ENCODE data around the gene EMC8. TPM values are rescaled to one million over a fixed set of nuclear protein-coding genes. Genes with fewer than 3 reads are reported as not detected.
A peak's percentile ranks its signal among the peaks of the same experiment; 100 is the strongest.

The EMC8 gene
- total and polyA plus RNA-seq, 4 donors = 12.0 to 12.4 (median 12.2) TPM

DNA sequence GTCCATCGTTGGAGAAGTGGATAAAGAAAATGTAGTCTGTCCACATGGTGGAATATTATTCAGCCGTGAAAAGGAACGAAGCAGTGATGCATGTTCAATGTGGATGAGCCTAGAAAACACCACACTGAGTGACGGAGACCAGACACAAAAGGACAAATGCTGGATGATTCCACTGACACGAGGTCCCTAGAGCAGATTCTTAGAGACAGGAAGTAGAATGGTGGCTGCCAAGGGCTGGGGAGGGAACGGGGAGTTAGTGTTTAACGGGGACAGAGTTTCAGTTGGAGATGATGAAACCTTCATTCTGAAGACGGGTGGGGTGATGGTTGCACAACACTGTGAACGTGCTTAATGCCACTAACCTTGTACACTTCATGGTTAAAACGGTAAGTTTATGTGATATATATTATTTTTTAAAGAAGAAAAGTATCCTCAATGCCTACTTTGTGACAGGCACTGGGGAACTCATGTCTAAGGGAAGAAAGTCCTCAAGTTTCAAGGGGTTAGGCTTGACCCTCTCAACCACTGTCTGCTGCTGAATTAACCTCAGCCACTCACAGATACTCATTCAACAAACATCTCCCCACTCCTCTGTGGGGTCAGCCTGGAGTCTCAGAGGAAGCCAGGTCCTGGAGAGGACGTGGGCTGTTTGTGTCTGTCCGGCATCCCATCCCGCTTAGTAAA is 66.0 kb downstream of the EMC8 start:
- no peaks in the 10 kb centered on the region for H3K36me3 ChIP-seq (ENCODE audit: control insufficient read depth in 4 of 4, insufficient read depth in 3 of 4, low read depth in 1 of 4, low read length in 3 of 4)
- DNase-seq (ENCODE audit: low spot score) = no peak
- no peaks in the 10 kb centered on the region for H3K4me1 ChIP-seq (ENCODE audit: control insufficient read depth in 4 of 4, insufficient read depth in 4 of 4, low read length in 3 of 4)
- WGBS = 58% methylated on average over 13 of the region's 13 CpGs
- no peaks in the 10 kb centered on the region for H3K27me3 ChIP-seq (ENCODE audit: control insufficient read depth in 4 of 4, insufficient read depth in 4 of 4, low read length in 3 of 4)
- no peak overlapping the region for H3K9ac ChIP-seq (ENCODE audit: low read depth in 1 of 2, low read length in 2 of 2)
- TF ChIP-seq FOXA1 (IDR thresholded peaks at IDR 0.05) (no peak), HNF4A (conservative IDR thresholded peaks at IDR 0.05) (peak in 1 of 2 donors; percentile 17), RXRA (IDR thresholded peaks at IDR 0.05) (peak in 1 of 2 donors; percentile 33)
- H3K27ac ChIP-seq (ENCODE audit: low read depth in 1 of 2, low read length in 2 of 2) = no peak overlapping the region
- no peak overlapping the region for H3K4me3 ChIP-seq (ENCODE audit: low read depth in 1 of 3, low read length in 3 of 3)
- no peaks in the 10 kb centered on the region for H3K9me3 ChIP-seq (ENCODE audit: control insufficient read depth in 4 of 4, low read length in 3 of 4)

DNA sequence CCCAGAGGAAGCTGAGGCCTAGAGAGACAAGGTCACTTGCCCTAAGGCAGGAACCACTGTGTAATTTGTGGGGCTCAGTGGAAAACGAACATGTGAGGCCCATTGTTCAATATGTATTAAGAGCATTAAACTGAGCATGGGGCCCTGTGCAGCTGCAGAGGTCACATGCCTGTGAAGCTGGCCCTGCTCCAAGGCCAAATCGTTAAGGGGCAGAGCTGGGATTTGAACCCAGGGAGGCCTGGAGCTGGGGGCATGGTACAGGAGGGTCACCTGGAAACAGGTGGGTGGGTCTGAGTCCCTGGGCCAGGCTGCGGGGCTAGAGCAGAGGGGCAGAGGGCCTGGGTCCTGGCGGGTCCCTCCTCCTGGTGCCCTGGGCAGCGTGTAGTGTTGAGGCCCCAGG is 68.2 kb downstream of the EMC8 start:
- Histone ChIP-seq H3K4me1 (ENCODE audit: control insufficient read depth in 4 of 4, insufficient read depth in 4 of 4, low read length in 3 of 4) (no peaks in the 10 kb centered on the region), H3K9me3 (ENCODE audit: control insufficient read depth in 4 of 4, low read length in 3 of 4) (no peaks in the 10 kb centered on the region), H3K27ac (ENCODE audit: low read depth in 1 of 2, low read length in 2 of 2) (no peak overlapping the region), H3K9ac (ENCODE audit: low read depth in 1 of 2, low read length in 2 of 2) (no peak overlapping the region), H3K4me3 (ENCODE audit: low read depth in 1 of 3, low read length in 3 of 3) (no peak overlapping the region), H3K27me3 (ENCODE audit: control insufficient read depth in 4 of 4, insufficient read depth in 4 of 4, low read length in 3 of 4) (no peaks in the 10 kb centered on the region), H3K36me3 (ENCODE audit: control insufficient read depth in 4 of 4, insufficient read depth in 3 of 4, low read depth in 1 of 4, low read length in 3 of 4) (no peaks in the 10 kb centered on the region)
- TF ChIP-seq NR2F2 (IDR thresholded peaks at IDR 0.05) (no peak), JUND (IDR thresholded peaks at IDR 0.05) (no peak), GABPA (IDR thresholded peaks at IDR 0.05 in 1 of 2, conservative IDR thresholded peaks at IDR 0.05 in 1 of 2) (no peak), HNF4G (IDR thresholded peaks at IDR 0.05) (no peak), RAD21 (IDR thresholded peaks at IDR 0.05) (no peak), SP1 (IDR thresholded peaks at IDR 0.05) (no peak), FOXA2 (IDR thresholded peaks at IDR 0.05) (no peak), HNF4A (conservative IDR thresholded peaks at IDR 0.05) (no peak), EGR1 (IDR thresholded peaks at IDR 0.05; ENCODE audit: low read depth in 2 of 2) (no peak), TAF1 (conservative IDR thresholded peaks at IDR 0.05) (no peak), FOXA1 (IDR thresholded peaks at IDR 0.05) (no peak), RXRA (IDR thresholded peaks at IDR 0.05) (no peak), YY1 (IDR thresholded peaks at IDR 0.05) (no peak)
- TF ChIP-seq, protein P1, sequence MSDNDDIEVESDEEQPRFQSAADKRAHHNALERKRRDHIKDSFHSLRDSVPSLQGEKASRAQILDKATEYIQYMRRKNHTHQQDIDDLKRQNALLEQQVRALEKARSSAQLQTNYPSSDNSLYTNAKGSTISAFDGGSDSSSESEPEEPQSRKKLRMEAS (IDR thresholded peaks at IDR 0.05) = no peak
- TF ChIP-seq, protein P2, sequence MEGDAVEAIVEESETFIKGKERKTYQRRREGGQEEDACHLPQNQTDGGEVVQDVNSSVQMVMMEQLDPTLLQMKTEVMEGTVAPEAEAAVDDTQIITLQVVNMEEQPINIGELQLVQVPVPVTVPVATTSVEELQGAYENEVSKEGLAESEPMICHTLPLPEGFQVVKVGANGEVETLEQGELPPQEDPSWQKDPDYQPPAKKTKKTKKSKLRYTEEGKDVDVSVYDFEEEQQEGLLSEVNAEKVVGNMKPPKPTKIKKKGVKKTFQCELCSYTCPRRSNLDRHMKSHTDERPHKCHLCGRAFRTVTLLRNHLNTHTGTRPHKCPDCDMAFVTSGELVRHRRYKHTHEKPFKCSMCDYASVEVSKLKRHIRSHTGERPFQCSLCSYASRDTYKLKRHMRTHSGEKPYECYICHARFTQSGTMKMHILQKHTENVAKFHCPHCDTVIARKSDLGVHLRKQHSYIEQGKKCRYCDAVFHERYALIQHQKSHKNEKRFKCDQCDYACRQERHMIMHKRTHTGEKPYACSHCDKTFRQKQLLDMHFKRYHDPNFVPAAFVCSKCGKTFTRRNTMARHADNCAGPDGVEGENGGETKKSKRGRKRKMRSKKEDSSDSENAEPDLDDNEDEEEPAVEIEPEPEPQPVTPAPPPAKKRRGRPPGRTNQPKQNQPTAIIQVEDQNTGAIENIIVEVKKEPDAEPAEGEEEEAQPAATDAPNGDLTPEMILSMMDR (IDR thresholded peaks at IDR 0.05; ENCODE audit: low read depth, low read length, missing input control) = no peak
- TF ChIP-seq, protein P3, sequence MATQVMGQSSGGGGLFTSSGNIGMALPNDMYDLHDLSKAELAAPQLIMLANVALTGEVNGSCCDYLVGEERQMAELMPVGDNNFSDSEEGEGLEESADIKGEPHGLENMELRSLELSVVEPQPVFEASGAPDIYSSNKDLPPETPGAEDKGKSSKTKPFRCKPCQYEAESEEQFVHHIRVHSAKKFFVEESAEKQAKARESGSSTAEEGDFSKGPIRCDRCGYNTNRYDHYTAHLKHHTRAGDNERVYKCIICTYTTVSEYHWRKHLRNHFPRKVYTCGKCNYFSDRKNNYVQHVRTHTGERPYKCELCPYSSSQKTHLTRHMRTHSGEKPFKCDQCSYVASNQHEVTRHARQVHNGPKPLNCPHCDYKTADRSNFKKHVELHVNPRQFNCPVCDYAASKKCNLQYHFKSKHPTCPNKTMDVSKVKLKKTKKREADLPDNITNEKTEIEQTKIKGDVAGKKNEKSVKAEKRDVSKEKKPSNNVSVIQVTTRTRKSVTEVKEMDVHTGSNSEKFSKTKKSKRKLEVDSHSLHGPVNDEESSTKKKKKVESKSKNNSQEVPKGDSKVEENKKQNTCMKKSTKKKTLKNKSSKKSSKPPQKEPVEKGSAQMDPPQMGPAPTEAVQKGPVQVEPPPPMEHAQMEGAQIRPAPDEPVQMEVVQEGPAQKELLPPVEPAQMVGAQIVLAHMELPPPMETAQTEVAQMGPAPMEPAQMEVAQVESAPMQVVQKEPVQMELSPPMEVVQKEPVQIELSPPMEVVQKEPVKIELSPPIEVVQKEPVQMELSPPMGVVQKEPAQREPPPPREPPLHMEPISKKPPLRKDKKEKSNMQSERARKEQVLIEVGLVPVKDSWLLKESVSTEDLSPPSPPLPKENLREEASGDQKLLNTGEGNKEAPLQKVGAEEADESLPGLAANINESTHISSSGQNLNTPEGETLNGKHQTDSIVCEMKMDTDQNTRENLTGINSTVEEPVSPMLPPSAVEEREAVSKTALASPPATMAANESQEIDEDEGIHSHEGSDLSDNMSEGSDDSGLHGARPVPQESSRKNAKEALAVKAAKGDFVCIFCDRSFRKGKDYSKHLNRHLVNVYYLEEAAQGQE (IDR thresholded peaks at IDR 0.05) = no peak
- TF ChIP-seq, protein P4, sequence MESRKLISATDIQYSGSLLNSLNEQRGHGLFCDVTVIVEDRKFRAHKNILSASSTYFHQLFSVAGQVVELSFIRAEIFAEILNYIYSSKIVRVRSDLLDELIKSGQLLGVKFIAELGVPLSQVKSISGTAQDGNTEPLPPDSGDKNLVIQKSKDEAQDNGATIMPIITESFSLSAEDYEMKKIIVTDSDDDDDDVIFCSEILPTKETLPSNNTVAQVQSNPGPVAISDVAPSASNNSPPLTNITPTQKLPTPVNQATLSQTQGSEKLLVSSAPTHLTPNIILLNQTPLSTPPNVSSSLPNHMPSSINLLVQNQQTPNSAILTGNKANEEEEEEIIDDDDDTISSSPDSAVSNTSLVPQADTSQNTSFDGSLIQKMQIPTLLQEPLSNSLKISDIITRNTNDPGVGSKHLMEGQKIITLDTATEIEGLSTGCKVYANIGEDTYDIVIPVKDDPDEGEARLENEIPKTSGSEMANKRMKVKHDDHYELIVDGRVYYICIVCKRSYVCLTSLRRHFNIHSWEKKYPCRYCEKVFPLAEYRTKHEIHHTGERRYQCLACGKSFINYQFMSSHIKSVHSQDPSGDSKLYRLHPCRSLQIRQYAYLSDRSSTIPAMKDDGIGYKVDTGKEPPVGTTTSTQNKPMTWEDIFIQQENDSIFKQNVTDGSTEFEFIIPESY (IDR thresholded peaks at IDR 0.05) = no peak
- TF ChIP-seq, protein P5, sequence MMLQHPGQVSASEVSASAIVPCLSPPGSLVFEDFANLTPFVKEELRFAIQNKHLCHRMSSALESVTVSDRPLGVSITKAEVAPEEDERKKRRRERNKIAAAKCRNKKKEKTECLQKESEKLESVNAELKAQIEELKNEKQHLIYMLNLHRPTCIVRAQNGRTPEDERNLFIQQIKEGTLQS (IDR thresholded peaks at IDR 0.05) = no peak
- WGBS = 81% methylated on average over 5 of the region's 5 CpGs
- DNase-seq (ENCODE audit: low spot score) = no peak

Measured in liver (tissue), 9 donors.